HG03520 (cell line): ENCODE measurements around the gene ASB10.

Experiments
- ATAC-seq: cut with Tn5 transposase; IDR thresholded peaks from one replicate; pipeline ENCODE4 v1.9.1; 2021; ENCODE audit warnings: mild to moderate bottlenecking, moderate library complexity; ENCODE audit not compliant: unreplicated experiment

The ASB10 gene

GRCh38 chr7:151137791-151138152, 49.3 kb downstream of the ASB10 start:
- no peak for ATAC-seq

- no peak for ATAC-seq
Observed at GRCh38 chr7:151137076-151137675, 49.9 kb downstream of the ASB10 start.

- no peak for ATAC-seq
Observed at GRCh38 chr7:151135866-151136843, 50.9 kb downstream of the ASB10 start.

GRCh38 chr7:151135525-151135845, 51.6 kb downstream of the ASB10 start:
- ATAC-seq = no peak

- ATAC-seq = no peak
Observed at GRCh38 chr7:151134743-151135524, 52.1 kb downstream of the ASB10 start.

- no peak for ATAC-seq
Observed at GRCh38 chr7:151133986-151134742, 52.9 kb downstream of the ASB10 start.

GRCh38 chr7:151133266-151133985, 53.6 kb downstream of the ASB10 start:
- ATAC-seq = no peak

- no peak for ATAC-seq
Observed at GRCh38 chr7:151132461-151133205, 54.4 kb downstream of the ASB10 start.

GRCh38 chr7:151131592-151132293, 55.3 kb downstream of the ASB10 start:
- ATAC-seq = no peak

- ATAC-seq = no peak
Observed at GRCh38 chr7:151131224-151131591, 55.8 kb downstream of the ASB10 start.

- ATAC-seq = no peak
Observed at GRCh38 chr7:151130741-151131157, 56.3 kb downstream of the ASB10 start.

GRCh38 chr7:151129960-151130591, 57.0 kb downstream of the ASB10 start:
- no peak for ATAC-seq

- no peak for ATAC-seq
Observed at GRCh38 chr7:151129117-151129959, 57.7 kb downstream of the ASB10 start.

- no peak for ATAC-seq
Observed at GRCh38 chr7:151128716-151129115, 58.3 kb downstream of the ASB10 start.

GRCh38 chr7:151128144-151128543, 58.9 kb downstream of the ASB10 start:
- no peak for ATAC-seq

GRCh38 chr7:151126491-151127137, 60.4 kb downstream of the ASB10 start:
- no peak for ATAC-seq

- no peak for ATAC-seq
Observed at GRCh38 chr7:151125846-151126481, 61.1 kb downstream of the ASB10 start.
